Activated CD4-positive, alpha-beta T cell treated with anti-CD3 and anti-CD28 coated beads, Interleukin-2, amount 10 ng/mL, durations not matched to agents 24 days and 14 days (primary cell): ENCODE measurements around the gene LINC00237. TPM values are rescaled to one million over a fixed set of nuclear protein-coding genes. Genes with fewer than 3 reads are reported as not detected.

ENCODE experiments used
- DNase-seq: peaks from one replicate; pipeline ENCODE4 v3.0.0; 2022
- H3K27ac Mint-ChIP-seq: one replicate; pipeline ENCODE4 v1.8.0; 2022; ENCODE audit warnings: mild to moderate bottlenecking, mixed read lengths
- H3K27me3 Mint-ChIP-seq: one replicate; pipeline ENCODE4 v1.8.0; 2022; ENCODE audit warnings: mixed read lengths
- H3K36me3 Mint-ChIP-seq: one replicate; pipeline ENCODE4 v1.8.0; 2022; ENCODE audit warnings: low read depth, mild to moderate bottlenecking, mixed read lengths
- H3K4me1 Mint-ChIP-seq: one replicate; pipeline ENCODE4 v1.8.0; 2021; ENCODE audit warnings: mixed read lengths
- H3K4me3 Mint-ChIP-seq: one replicate; pipeline ENCODE4 v1.8.0; 2022; ENCODE audit warnings: mild to moderate bottlenecking, moderate library complexity, mixed read lengths
- H3K9me3 Mint-ChIP-seq: one replicate; pipeline ENCODE4 v1.8.0; 2021; ENCODE audit warnings: mixed read lengths
- intact Hi-C: fragments of 100-400 bp; cut with micrococcal nuclease; formaldehyde crosslinking; loops from one replicate; pipeline ENCODE4 v1.15.1; 2023
- total RNA-seq: library from RNA; stranded (reverse); gene quantifications from 2 replicates; pipeline ENCODE4 v1.2.3, GENCODE V29; 2022

Gene LINC00237
- not detected in 2 replicates for total RNA-seq

GRCh38 chr20:21106171-21107017 is at the start of gene LINC00237:
TSS of gene LINC00237 (minus strand) at chr20:21106358.
- Mint-ChIP-seq H3K36me3 (no peaks in the 10 kb centered on the region), H3K9me3 (peaks cover 4% of the 10 kb centered on the region), H3K27me3 (peaks cover 78% of the 10 kb centered on the region), H3K4me3 (peak within 1 kb of the TSS; percentile 40), H3K4me1 (peaks cover 20% of the 10 kb centered on the region), H3K27ac (no peak within 1 kb of the TSS)
- no peak for DNase-seq
- intact Hi-C loops = loop anchor here (10.0 kb wide), 1 partner anchor 128 kb away; no protein-coding TSS in a partner anchor

GRCh38 chr20:21155268-21155667 is 49.1 kb upstream of the LINC00237 start:
- Mint-ChIP-seq H3K4me3 (no peak overlapping the region), H3K4me1 (no peaks in the 10 kb centered on the region), H3K27ac (no peak overlapping the region), H3K36me3 (peaks cover 3% of the 10 kb centered on the region), H3K9me3 (no peaks in the 10 kb centered on the region), H3K27me3 (no peaks in the 10 kb centered on the region)
- intact Hi-C loops = no loop called here
- DNase-seq = no peak

GRCh38 chr20:21154692-21155091 is 48.5 kb upstream of the LINC00237 start:
- intact Hi-C loops = no loop called here
- peaks cover 3% of the 10 kb centered on the region for H3K36me3 Mint-ChIP-seq
- no peak overlapping the region for H3K27ac Mint-ChIP-seq

GRCh38 chr20:21151791-21152190 is 45.6 kb upstream of the LINC00237 start:
- Mint-ChIP-seq H3K27ac (no peak overlapping the region), H3K4me3 (no peak overlapping the region), H3K27me3 (no peaks in the 10 kb centered on the region), H3K36me3 (peaks cover 7% of the 10 kb centered on the region), H3K4me1 (peaks cover 2% of the 10 kb centered on the region), H3K9me3 (no peaks in the 10 kb centered on the region)
- intact Hi-C loops = no loop called here
- DNase-seq = no peak

More at GRCh38 chr20:21154692-21155091, 48.5 kb upstream of the LINC00237 start:
- H3K4me1 Mint-ChIP-seq = no peaks in the 10 kb centered on the region
- no peaks in the 10 kb centered on the region for H3K9me3 Mint-ChIP-seq
- DNase-seq = no peak
- H3K27me3 Mint-ChIP-seq = no peaks in the 10 kb centered on the region
- H3K4me3 Mint-ChIP-seq = no peak overlapping the region

- DNase-seq = no peak
- Mint-ChIP-seq H3K4me3 (no peak overlapping the region), H3K4me1 (peaks cover 2% of the 10 kb centered on the region), H3K27ac (no peak overlapping the region), H3K36me3 (peaks cover 5% of the 10 kb centered on the region), H3K27me3 (no peaks in the 10 kb centered on the region), H3K9me3 (no peaks in the 10 kb centered on the region)
- intact Hi-C loops = no loop called here
These were observed 43.2 kb upstream of the LINC00237 start for GRCh38 chr20:21149344-21149743.

GRCh38 chr20:21147593-21147992 is 41.4 kb upstream of the LINC00237 start:
- no peaks in the 10 kb centered on the region for H3K27me3 Mint-ChIP-seq
- intact Hi-C loops = no loop called here
- H3K36me3 Mint-ChIP-seq = peaks cover 3% of the 10 kb centered on the region
- DNase-seq = no peak
- H3K4me1 Mint-ChIP-seq = peaks cover 2% of the 10 kb centered on the region
- H3K9me3 Mint-ChIP-seq = no peaks in the 10 kb centered on the region
- H3K4me3 Mint-ChIP-seq = no peak overlapping the region
- no peak overlapping the region for H3K27ac Mint-ChIP-seq

- H3K36me3 Mint-ChIP-seq = peaks cover 3% of the 10 kb centered on the region
- H3K4me3 Mint-ChIP-seq = no peak overlapping the region
- DNase-seq = no peak
- no peaks in the 10 kb centered on the region for H3K9me3 Mint-ChIP-seq
- no peak overlapping the region for H3K27ac Mint-ChIP-seq
- peaks cover 2% of the 10 kb centered on the region for H3K4me1 Mint-ChIP-seq
- intact Hi-C loops = no loop called here
- H3K27me3 Mint-ChIP-seq = no peaks in the 10 kb centered on the region
These were observed 40.1 kb upstream of the LINC00237 start for GRCh38 chr20:21146215-21146614.

GRCh38 chr20:21145424-21145823 is 39.3 kb upstream of the LINC00237 start:
- intact Hi-C loops = no loop called here
- Mint-ChIP-seq H3K4me3 (no peak overlapping the region), H3K4me1 (peaks cover 2% of the 10 kb centered on the region), H3K27me3 (no peaks in the 10 kb centered on the region), H3K27ac (no peak overlapping the region), H3K36me3 (peaks cover 3% of the 10 kb centered on the region), H3K9me3 (no peaks in the 10 kb centered on the region)
- DNase-seq = no peak

- intact Hi-C loops = no loop called here
- Mint-ChIP-seq H3K9me3 (no peaks in the 10 kb centered on the region), H3K4me1 (peaks cover 2% of the 10 kb centered on the region), H3K27me3 (no peaks in the 10 kb centered on the region), H3K36me3 (peaks cover 5% of the 10 kb centered on the region), H3K27ac (no peak overlapping the region), H3K4me3 (no peak overlapping the region)
- DNase-seq = no peak
These were observed 37.2 kb upstream of the LINC00237 start for GRCh38 chr20:21143194-21143890.

- Mint-ChIP-seq H3K36me3 (peaks cover 2% of the 10 kb centered on the region), H3K27ac (no peak overlapping the region), H3K27me3 (no peaks in the 10 kb centered on the region), H3K4me3 (no peak overlapping the region), H3K9me3 (no peaks in the 10 kb centered on the region), H3K4me1 (no peaks in the 10 kb centered on the region)
- no peak for DNase-seq
- intact Hi-C loops = no loop called here
These were observed 35.7 kb upstream of the LINC00237 start for GRCh38 chr20:21141825-21142224.

- intact Hi-C loops = no loop called here
- Mint-ChIP-seq H3K9me3 (no peaks in the 10 kb centered on the region), H3K4me3 (no peak overlapping the region)
These were observed 33.9 kb upstream of the LINC00237 start for GRCh38 chr20:21139881-21140566.

GRCh38 chr20:21137078-21137477 is 30.9 kb upstream of the LINC00237 start:
- peaks cover 5% of the 10 kb centered on the region for H3K36me3 Mint-ChIP-seq
- peaks cover 7% of the 10 kb centered on the region for H3K4me1 Mint-ChIP-seq
- H3K4me3 Mint-ChIP-seq = no peak overlapping the region
- H3K27me3 Mint-ChIP-seq = no peaks in the 10 kb centered on the region
- no peaks in the 10 kb centered on the region for H3K9me3 Mint-ChIP-seq
- DNase-seq = no peak
- H3K27ac Mint-ChIP-seq = no peak overlapping the region
- intact Hi-C loops = no loop called here

More at GRCh38 chr20:21139881-21140566, 33.9 kb upstream of the LINC00237 start:
- DNase-seq = no peak
- Mint-ChIP-seq H3K36me3 (peaks cover 5% of the 10 kb centered on the region), H3K27ac (no peak overlapping the region), H3K4me1 (peaks cover 2% of the 10 kb centered on the region), H3K27me3 (no peaks in the 10 kb centered on the region)

GRCh38 chr20:21136015-21136732 is 30.0 kb upstream of the LINC00237 start:
- Mint-ChIP-seq H3K36me3 (peaks cover 5% of the 10 kb centered on the region), H3K9me3 (no peaks in the 10 kb centered on the region), H3K4me3 (no peak overlapping the region), H3K27me3 (no peaks in the 10 kb centered on the region), H3K4me1 (peaks cover 7% of the 10 kb centered on the region), H3K27ac (no peak overlapping the region)
- intact Hi-C loops = no loop called here
- DNase-seq = no peak
